Thyroid gland (tissue), 4 donors: ENCODE measurements around the gene ACOX3. TPM values are rescaled to one million over a fixed set of nuclear protein-coding genes. Genes with fewer than 3 reads are reported as not detected.

Experiments
- DNase-seq, 2 donors: peaks; one replicate each; pipeline ENCODE4 v3.0.0-alpha.2; 2019
- H3K27ac ChIP-seq, 3 donors: fragments of 200-600 bp; sonication (generic); 1 replicate in 2 of 3; 2 replicates in 1 of 3; pipeline ENCODE4 v1.5.1; 2016 to 2019; ENCODE audit warnings: mild to moderate bottlenecking in 1 of 3, moderate library complexity in 1 of 3
- H3K27me3 ChIP-seq: fragments of 200-600 bp; sonication (generic); one replicate; pipeline ENCODE4 v1.5.1; 2019
- H3K36me3 ChIP-seq, 2 donors: fragments of 200-600 bp; sonication (generic); one replicate each; pipeline ENCODE4 v1.5.1; 2016 to 2019
- H3K4me1 ChIP-seq, 2 donors: fragments of 200-600 bp; sonication (generic); one replicate each; pipeline ENCODE4 v1.5.1; 2017 to 2019
- H3K4me3 ChIP-seq, 3 donors: fragments of 200-600 bp; sonication (generic); replicated peaks in 1 of 3; 1 replicate in 2 of 3; 2 replicates in 1 of 3; pipeline ENCODE4 v1.5.1; 2016; ENCODE audit warnings: mild to moderate bottlenecking in 1 of 3
- H3K9me3 ChIP-seq: fragments of 200-600 bp; sonication (generic); one replicate; pipeline ENCODE4 v1.5.1; 2017
- POLR2A ChIP-seq, 2 donors: fragments of 450-650 bp; IDR thresholded peaks; one replicate each; pipeline ENCODE4 v1.6.1; 2017; ENCODE audit warnings: antibody characterized with exemption in 2 of 2, mild to moderate bottlenecking in 2 of 2, moderate library complexity in 1 of 2
- WGBS, 2 donors: methylation state at CpG; one replicate each; pipeline ENCODE4 v1.1.5; 2017; 5-methylcytosine and 5-hydroxymethylcytosine counted together
- intact Hi-C: fragments of 100-400 bp; cut with DNase I; formaldehyde crosslinking; loops from one replicate; pipeline ENCODE4 v1.15.1; 2023
- total RNA-seq, 4 donors: library from RNA; depleted of rRNA; stranded (reverse); fragments of >200 nt; gene quantifications; one replicate each; pipeline ENCODE4 v1.2.3, GENCODE V29; 2016
- TF ChIP-seq, protein P1 (sequence below), 6 experiments: fragments of 200-600 bp in 3 of 6; fragments of 450-650 bp in 3 of 6; sonication (generic) in 3 of 6; IDR thresholded peaks; one replicate each; pipeline ENCODE4 v1.5.1; 2016 to 2019; ENCODE audit warnings: antibody characterized with exemption in 6 of 6, mild to moderate bottlenecking in 2 of 6, inconsistent platforms in 1 of 6, moderate library complexity in 1 of 6

ACOX3 gene
- total RNA-seq, 4 donors from 2014 or later = 28.2 to 61.8 (median 47.7) TPM

DNA sequence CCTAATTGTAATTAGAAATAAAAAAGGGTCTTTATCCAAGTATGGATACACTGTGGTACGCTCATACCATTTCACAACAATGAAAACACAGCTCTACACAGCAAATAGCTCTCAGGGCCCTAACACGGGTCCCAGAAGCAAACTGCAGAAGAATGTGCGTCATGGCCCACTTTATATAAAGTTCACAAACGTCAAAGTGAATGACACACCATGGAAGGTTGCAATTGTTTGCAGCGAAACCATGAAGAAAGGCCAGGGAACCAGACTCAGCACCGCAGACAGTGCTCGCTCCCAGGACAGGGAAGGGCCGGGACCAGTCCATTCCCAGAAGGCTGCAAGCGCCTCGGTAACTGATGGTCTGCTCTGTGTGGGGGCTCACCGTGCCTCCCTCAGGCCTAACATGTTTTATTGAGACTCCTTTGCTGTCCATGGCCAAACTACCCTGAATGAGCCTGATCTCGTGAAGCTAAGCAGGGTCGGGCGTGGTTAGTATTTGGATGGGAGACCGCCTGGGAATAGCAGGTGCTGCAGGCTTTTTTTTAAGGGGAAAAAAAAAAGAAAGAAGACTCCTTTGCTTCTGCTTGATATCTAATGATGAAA lies 47.8 kb downstream of the ACOX3 start:
- no peak for DNase-seq
- no peak for TF ChIP-seq POLR2A (IDR thresholded peaks at IDR 0.05)
- TF ChIP-seq, protein P1, sequence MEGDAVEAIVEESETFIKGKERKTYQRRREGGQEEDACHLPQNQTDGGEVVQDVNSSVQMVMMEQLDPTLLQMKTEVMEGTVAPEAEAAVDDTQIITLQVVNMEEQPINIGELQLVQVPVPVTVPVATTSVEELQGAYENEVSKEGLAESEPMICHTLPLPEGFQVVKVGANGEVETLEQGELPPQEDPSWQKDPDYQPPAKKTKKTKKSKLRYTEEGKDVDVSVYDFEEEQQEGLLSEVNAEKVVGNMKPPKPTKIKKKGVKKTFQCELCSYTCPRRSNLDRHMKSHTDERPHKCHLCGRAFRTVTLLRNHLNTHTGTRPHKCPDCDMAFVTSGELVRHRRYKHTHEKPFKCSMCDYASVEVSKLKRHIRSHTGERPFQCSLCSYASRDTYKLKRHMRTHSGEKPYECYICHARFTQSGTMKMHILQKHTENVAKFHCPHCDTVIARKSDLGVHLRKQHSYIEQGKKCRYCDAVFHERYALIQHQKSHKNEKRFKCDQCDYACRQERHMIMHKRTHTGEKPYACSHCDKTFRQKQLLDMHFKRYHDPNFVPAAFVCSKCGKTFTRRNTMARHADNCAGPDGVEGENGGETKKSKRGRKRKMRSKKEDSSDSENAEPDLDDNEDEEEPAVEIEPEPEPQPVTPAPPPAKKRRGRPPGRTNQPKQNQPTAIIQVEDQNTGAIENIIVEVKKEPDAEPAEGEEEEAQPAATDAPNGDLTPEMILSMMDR (IDR thresholded peaks at IDR 0.05) = no peak
- Histone ChIP-seq H3K9me3 (no peaks in the 10 kb centered on the region), H3K4me1 (peaks cover 36% of the 10 kb centered on the region in 2 donors), H3K27ac (peak overlapping the region; percentile 73 to 94 (median 77)), H3K27me3 (no peaks in the 10 kb centered on the region), H3K36me3 (peaks cover 7 to 22% of the 10 kb centered on the region in 2 donors), H3K4me3 (no peak overlapping the region)
- intact Hi-C loops = no loop called here
- 86 to 96% methylated on average over 15 of the region's 15 CpGs for WGBS, 2 donors

DNA sequence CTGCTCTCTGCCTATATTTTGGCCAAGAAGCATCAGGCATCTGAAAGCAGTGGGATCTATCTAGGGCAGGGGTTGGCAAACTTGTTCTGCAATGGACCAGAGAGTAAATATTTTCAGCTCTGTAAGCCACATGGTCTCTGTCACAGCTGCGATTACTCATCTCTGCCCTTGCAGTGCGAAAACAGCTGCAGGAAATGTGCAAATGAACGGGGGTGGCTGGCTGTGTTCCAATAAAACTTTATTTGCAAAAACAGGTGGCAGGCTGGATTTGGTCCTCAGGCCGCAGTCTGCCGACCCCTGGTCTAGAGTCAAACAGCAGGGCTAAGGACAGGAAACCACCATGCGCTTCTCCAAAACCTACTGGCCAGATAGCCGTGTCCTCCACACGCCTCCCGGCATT lies 48.6 kb downstream of the ACOX3 start:
- no peak for TF ChIP-seq POLR2A (IDR thresholded peaks at IDR 0.05)
- TF ChIP-seq, protein P1 (IDR thresholded peaks at IDR 0.05) = no peak
- H3K4me1 ChIP-seq = peaks cover 36% of the 10 kb centered on the region in 2 donors
- peak overlapping the region; percentile 73 to 94 (median 77) for H3K27ac ChIP-seq
- no peak for DNase-seq
- H3K4me3 ChIP-seq = no peak overlapping the region
- H3K36me3 ChIP-seq = peaks cover 9 to 27% of the 10 kb centered on the region in 2 donors
- H3K9me3 ChIP-seq = no peaks in the 10 kb centered on the region
- H3K27me3 ChIP-seq = no peaks in the 10 kb centered on the region
- WGBS, 2 donors = 66 to 92% methylated on average over 9 of the region's 9 CpGs
- intact Hi-C loops = no loop called here

DNA sequence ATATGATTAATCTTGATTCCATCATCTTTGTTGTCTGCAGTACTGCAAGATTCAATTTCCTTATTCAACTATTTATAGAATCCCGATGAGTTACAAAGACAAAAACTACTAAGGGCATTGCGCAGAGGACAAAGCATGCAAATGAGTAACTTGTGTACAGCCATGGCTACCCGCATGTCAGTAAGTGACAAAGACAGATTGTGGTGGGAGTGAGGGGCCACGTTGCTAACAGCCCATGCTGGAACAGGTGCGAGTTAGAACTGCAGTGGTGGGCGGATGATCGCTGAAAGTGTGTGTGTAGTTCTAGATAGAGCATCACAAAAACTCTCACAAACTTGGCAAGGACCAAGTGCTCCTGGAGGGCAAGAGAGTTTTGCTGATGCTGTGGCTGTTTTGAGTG lies 49.5 kb downstream of the ACOX3 start:
- Histone ChIP-seq H3K27ac (peak overlapping the region in 1 of 3 donors; percentile 94), H3K36me3 (peaks cover 10 to 34% of the 10 kb centered on the region in 2 donors), H3K9me3 (no peaks in the 10 kb centered on the region), H3K4me3 (no peak overlapping the region), H3K27me3 (no peaks in the 10 kb centered on the region), H3K4me1 (peaks cover 36% of the 10 kb centered on the region in 2 donors)
- no peak for DNase-seq
- intact Hi-C loops = no loop called here
- no peak for TF ChIP-seq POLR2A (IDR thresholded peaks at IDR 0.05)
- WGBS, 2 donors = 91 to 96% methylated on average over 7 of the region's 7 CpGs

DNA sequence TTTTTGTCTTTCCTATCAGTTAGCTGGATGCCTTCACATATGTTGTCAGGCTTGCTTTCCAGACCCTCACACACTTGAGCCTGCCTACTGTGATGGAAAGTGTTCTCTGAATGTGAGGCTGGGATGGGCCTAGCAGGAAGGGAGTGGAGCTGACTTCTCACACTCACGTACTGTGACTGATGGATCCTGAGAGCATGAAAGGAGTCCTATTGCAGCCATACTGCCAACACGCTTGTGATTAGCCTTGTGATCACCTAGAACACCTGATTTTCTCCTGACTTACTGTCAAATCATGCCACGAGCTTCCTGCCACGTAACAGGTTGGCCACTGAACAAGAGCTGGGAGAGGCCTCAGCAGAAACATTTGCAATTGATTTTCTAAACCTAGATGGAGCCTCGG lies 49.9 kb downstream of the ACOX3 start:
- Histone ChIP-seq H3K4me1 (peaks cover 34 to 35% of the 10 kb centered on the region in 2 donors), H3K4me3 (no peak overlapping the region), H3K9me3 (no peaks in the 10 kb centered on the region), H3K27ac (no peak overlapping the region), H3K27me3 (no peaks in the 10 kb centered on the region), H3K36me3 (peaks cover 10 to 34% of the 10 kb centered on the region in 2 donors)
- no peak for DNase-seq
- intact Hi-C loops = no loop called here
- TF ChIP-seq, protein P1 (IDR thresholded peaks at IDR 0.05) = no peak
- WGBS, 2 donors = 94 to 95% methylated on average over 5 of the region's 5 CpGs

DNA sequence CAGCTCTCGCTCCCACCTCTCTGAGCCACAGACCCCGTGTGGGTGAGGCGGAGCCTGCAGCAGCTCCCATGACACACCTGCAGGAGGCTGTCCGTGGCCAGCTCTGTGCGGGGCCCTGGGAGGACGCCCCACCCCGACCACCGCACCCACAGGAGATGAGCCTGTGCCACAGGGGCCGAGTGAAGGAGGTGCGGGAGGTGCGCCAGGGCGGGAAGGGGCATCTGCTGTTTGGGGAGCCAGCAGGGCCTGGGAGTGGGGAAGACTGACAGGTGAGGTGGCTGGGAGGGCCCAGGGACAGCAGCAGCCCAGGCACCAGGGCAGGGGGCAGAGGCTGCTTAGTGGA lies 52.0 kb downstream of the ACOX3 start:
- WGBS, 2 donors = 97% methylated on average over 9 to 11 of the region's 12 CpGs
- Histone ChIP-seq H3K27ac (no peak overlapping the region), H3K9me3 (no peaks in the 10 kb centered on the region), H3K4me3 (no peak overlapping the region), H3K4me1 (peaks cover 21 to 22% of the 10 kb centered on the region in 2 donors), H3K27me3 (no peaks in the 10 kb centered on the region), H3K36me3 (peaks cover 10 to 34% of the 10 kb centered on the region in 2 donors)
- intact Hi-C loops = no loop called here
- TF ChIP-seq, protein P1 (IDR thresholded peaks at IDR 0.05) = no peak
- TF ChIP-seq POLR2A (IDR thresholded peaks at IDR 0.05) = no peak
- no peak for DNase-seq
